K562 treated with DMSO at 1 percent for 4 hours (cell line): ENCODE data around the gene VSIG10. TPM values are rescaled to one million over a fixed set of nuclear protein-coding genes. Genes with fewer than 3 reads are reported as not detected.

Source experiments
- total RNA-seq: library from RNA; unstranded; fragments of 300-600 nt; gene quantifications from 2 replicates; pipeline ENCODE4 v1.2.3, GENCODE V29; 2022; ENCODE audit not compliant: insufficient read depth

VSIG10 gene
- 0.69 and 1.7 TPM in 2 replicates for total RNA-seq

GRCh38 chr12:118103601-118104382 is at the start of gene VSIG10:
VSIG10 (minus strand) TSS chr12:118104011; CDS start chr12:118103671, 340 bp downstream.

GRCh38 chr12:118135788-118136558 is 32.2 kb upstream of the VSIG10 start, which contains the start of gene PEBP1:
PEBP1 (plus strand) TSS chr12:118136124; CDS start chr12:118136210, 86 bp downstream.

GRCh38 chr12:118061011-118061872 is 42.6 kb downstream of the VSIG10 start, which contains the start of gene WSB2:
WSB2 (minus strand) TSS chr12:118061179; CDS start chr12:118061048, 131 bp downstream.

GRCh38 chr12:118016424-118017264 is 87.2 kb downstream of the VSIG10 start, which contains the start of gene RFC5:
RFC5 (plus strand) TSS chr12:118016703; CDS start chr12:118016828, 125 bp downstream.

Other genes starting within 250 kb of the VSIG10 start
- not detected in 2 replicates for gene KSR2, start 135.0 kb downstream of the VSIG10 start, total RNA-seq
- 40.6 and 43.1 TPM in 2 replicates for gene RFC5, start 87.3 kb downstream of the VSIG10 start, total RNA-seq
- 48.1 and 51.2 TPM in 2 replicates for gene WSB2, start 42.8 kb downstream of the VSIG10 start, total RNA-seq
- gene PEBP1, start 32.1 kb upstream of the VSIG10 start, total RNA-seq, result 64.6 and 78.6 TPM in 2 replicates